HCT116 (cell line): ENCODE results near the gene LEKR1. TPM values are rescaled to one million over a fixed set of nuclear protein-coding genes. Genes with fewer than 3 reads are reported as not detected.
"Not testable (repeated sequence)": the region's sequence is repeated elsewhere in the genome, so short reads cannot be mapped to it uniquely, and the experiment has no call there.

ENCODE experiments used
- ATAC-seq: fragments of 200-7000 bp; cut with Tn5 transposase; 2 replicates; pipeline ENCODE4 v1.9.1; 2020; ENCODE audit warnings: mild to moderate bottlenecking, moderate library complexity
- BruUV-seq: library from RNA; stranded (reverse); fragments of 400-500 nt; replicated peaks from 2 replicates; lab custom pipeline; 2021; lab: Mats Ljungman, UMichigan
- CTCF ChIA-PET: fragments of 300-600 bp; sonication (Branson Sonifier 250); formaldehyde crosslinking; loops from one replicate; lab custom pipeline; 2021; ENCODE audit warnings: antibody characterized with exemption; lab: Charles Lee
- POLR2A ChIA-PET: fragments of 300-600, 350-600 bp; sonication (Branson Sonifier 250); formaldehyde crosslinking; loops from one replicate; lab custom pipeline; 2021; ENCODE audit warnings: antibody characterized with exemption; lab: Charles Lee
- RAD21 ChIA-PET, 2 experiments: fragments of 300-600 bp; sonication (Branson Sonifier 250); formaldehyde crosslinking; loops; one replicate each; lab custom pipeline; 2023; ENCODE audit warnings: low total read pairs in 2 of 2; ENCODE audit not compliant: uncharacterized antibody in 2 of 2, unreplicated experiment in 2 of 2, low non-redundant PET in 1 of 2; lab: Charles Lee
- DNase-seq: peaks from one replicate; pipeline ENCODE4 v3.0.0-alpha.2; 2010; ENCODE audit warnings: low read depth, low spot score
- H2AFZ ChIP-seq: fragments of 200-600 bp; shearing (Covaris generic), sonication (generic); 2 replicates; pipeline ENCODE4 v1.6.1; 2017; ENCODE audit warnings: low read depth, mixed run types, mixed read lengths, antibody characterized with exemption, low read length; ENCODE audit not compliant: poor library complexity, severe bottlenecking
- H3K27ac ChIP-seq: 2 replicates; pipeline ENCODE4 v1.5.1; 2012; ENCODE audit warnings: low read depth, low read length
- H3K27me3 ChIP-seq: fragments of 200-600 bp; sonication (generic); 2 replicates; pipeline ENCODE4 v1.6.1; 2016; ENCODE audit warnings: mixed run types, low read length, mixed read lengths; ENCODE audit not compliant: insufficient read depth
- H3K36me3 ChIP-seq, 2 experiments: fragments of 200-500 bp in 1 of 2; fragments of 200-600 bp in 1 of 2; sonication (Bioruptor generic) in 1 of 2; sonication (generic) in 1 of 2; 2 replicates each; pipeline versions ENCODE4 v1.5.1 to v1.6.1; 2014 to 2016; ENCODE audit warnings: low read length in 2 of 2, inconsistent platforms in 1 of 2, mixed read lengths in 1 of 2, mixed run types in 1 of 2; ENCODE audit not compliant: insufficient read depth in 2 of 2, control insufficient read depth in 1 of 2
- H3K4me1 ChIP-seq, 2 experiments: fragments of 200-600 bp in 1 of 2; sonication (generic) in 1 of 2; 2 replicates each; pipeline versions ENCODE4 v1.5.1 to v1.6.1; 2012 to 2017; ENCODE audit warnings: low read length in 2 of 2, inconsistent platforms in 1 of 2, mild to moderate bottlenecking in 1 of 2, mixed read lengths in 1 of 2, mixed run types in 1 of 2, moderate library complexity in 1 of 2; ENCODE audit not compliant: insufficient read depth in 2 of 2, control insufficient read depth in 1 of 2
- H3K4me2 ChIP-seq: fragments of 200-600 bp; sonication (generic); 2 replicates; pipeline ENCODE4 v1.6.1; 2017; ENCODE audit warnings: mixed run types, low read length, mixed read lengths
- H3K4me3 ChIP-seq, 2 experiments: fragments of 200-600 bp in 1 of 2; sonication (generic) in 1 of 2; replicated peaks in 1 of 2; 2 replicates each; pipeline ENCODE4 v1.5.1; 2011 to 2016; ENCODE audit warnings: low read length in 2 of 2, control low read depth in 1 of 2, low read depth in 1 of 2, mild to moderate bottlenecking in 1 of 2, mixed read lengths in 1 of 2, mixed run types in 1 of 2
- H3K79me2 ChIP-seq: fragments of 200-600 bp; sonication (generic); 2 replicates; pipeline ENCODE4 v1.6.1; 2017; ENCODE audit warnings: mild to moderate bottlenecking, mixed run types, low read length, moderate library complexity, mixed read lengths; ENCODE audit not compliant: insufficient read depth
- H3K9ac ChIP-seq: fragments of 200-600 bp; sonication (generic); 2 replicates; pipeline ENCODE4 v1.6.1; 2016; ENCODE audit warnings: low read length, mixed read lengths
- H3K9me2 ChIP-seq: fragments of 200-600 bp; sonication (generic), shearing (Covaris generic); 2 replicates; pipeline ENCODE4 v1.6.1; 2017; ENCODE audit warnings: mixed run types, mild to moderate bottlenecking, moderate library complexity; ENCODE audit not compliant: insufficient read depth
- H3K9me3 ChIP-seq, 2 experiments: fragments of 200-500 bp in 1 of 2; fragments of 200-600 bp in 1 of 2; sonication (Bioruptor generic) in 1 of 2; sonication (generic) in 1 of 2; 2 replicates each; pipeline ENCODE4 v1.6.1; 2014 to 2017; ENCODE audit warnings: low read length in 2 of 2, mixed read lengths in 2 of 2, inconsistent platforms in 1 of 2, low read depth in 1 of 2, mild to moderate bottlenecking in 1 of 2, mixed run types in 1 of 2, moderate library complexity in 1 of 2; ENCODE audit not compliant: control insufficient read depth in 1 of 2, insufficient read depth in 1 of 2
- H4K20me1 ChIP-seq: fragments of 200-600 bp; sonication (generic), shearing (Covaris generic); 2 replicates; pipeline ENCODE4 v1.6.1; 2017; ENCODE audit warnings: mixed run types, mild to moderate bottlenecking, moderate library complexity; ENCODE audit not compliant: insufficient read depth
- CBX3 ChIP-seq: IDR thresholded peaks from 2 replicates; pipeline ENCODE4 v1.6.1; 2012; ENCODE audit warnings: low read depth
- CEBPB ChIP-seq: IDR thresholded peaks from 2 replicates; pipeline ENCODE4 v1.6.1; 2012; ENCODE audit warnings: low read depth
- EGR1 ChIP-seq: IDR thresholded peaks from 2 replicates; pipeline ENCODE4 v1.6.1; 2012; ENCODE audit warnings: low read depth
- ELF1 ChIP-seq: IDR thresholded peaks from 2 replicates; pipeline ENCODE4 v1.6.1; 2012; ENCODE audit warnings: low read depth, borderline replicate concordance
- EZH2 ChIP-seq: fragments of 200-600 bp; sonication (generic); IDR thresholded peaks from 2 replicates; pipeline ENCODE4 v1.6.1; 2017; ENCODE audit warnings: antibody characterized with exemption, mixed run types
- EZH2phosphoT487 ChIP-seq: fragments of 200-600 bp; IDR thresholded peaks from 2 replicates; pipeline ENCODE4 v1.6.1; 2018; ENCODE audit warnings: antibody characterized with exemption, borderline replicate concordance
- FOSL1 ChIP-seq: IDR thresholded peaks from 2 replicates; pipeline ENCODE4 v1.6.1; 2012; ENCODE audit warnings: low read depth
- JUND ChIP-seq: IDR thresholded peaks from 2 replicates; pipeline ENCODE4 v1.6.1; 2012
- POLR2AphosphoS5 ChIP-seq: IDR thresholded peaks from 2 replicates; pipeline ENCODE4 v1.6.1; 2011; ENCODE audit warnings: mild to moderate bottlenecking, low read depth, low read length, moderate library complexity
- SP1 ChIP-seq: IDR thresholded peaks from 2 replicates; pipeline ENCODE4 v1.6.1; 2012; ENCODE audit warnings: low read depth
- TCF7L2 ChIP-seq: IDR thresholded peaks from 2 replicates; pipeline ENCODE4 v1.7.0; 2011; ENCODE audit warnings: borderline replicate concordance, inconsistent platforms; ENCODE audit not compliant: insufficient read depth, insufficient read length; ENCODE audit errors: extremely low read depth
- ZFX ChIP-seq: fragments of 450-650 bp; IDR thresholded peaks from 2 replicates; pipeline ENCODE4 v1.6.1; 2017
- intact Hi-C: fragments of 100-400 bp; cut with micrococcal nuclease; formaldehyde crosslinking; loops from 2 replicates; pipeline ENCODE4 v1.10.0; 2022
- total RNA-seq: library from RNA; stranded (reverse); gene quantifications from one replicate; pipeline ENCODE4 v1.2.1, GENCODE V29; 2021; ENCODE audit not compliant: unreplicated experiment
- TF ChIP-seq, protein P1 (sequence below): IDR thresholded peaks from 2 replicates; pipeline ENCODE4 v1.6.1; 2012
- TF ChIP-seq, protein P2 (sequence below), 3 experiments: fragments of 200-600 bp in 1 of 3; sonication (generic) in 1 of 3; IDR thresholded peaks in 2 of 3; conservative IDR thresholded peaks in 1 of 3; 2 replicates each; pipeline ENCODE4 v1.5.1; 2012 to 2017; ENCODE audit warnings: low read depth in 2 of 3, low read length in 2 of 3, antibody characterized with exemption in 1 of 3, borderline replicate concordance in 1 of 3, control low read depth in 1 of 3, mild to moderate bottlenecking in 1 of 3, mixed read lengths in 1 of 3, mixed run types in 1 of 3, moderate library complexity in 1 of 3; ENCODE audit not compliant: insufficient read depth in 1 of 3
- TF ChIP-seq, protein P3 (sequence below): IDR thresholded peaks from 2 replicates; pipeline ENCODE4 v1.6.1; 2012

The LEKR1 gene
- total RNA-seq, 1 experiment from 2014 or later = 2.1 TPM

DNA sequence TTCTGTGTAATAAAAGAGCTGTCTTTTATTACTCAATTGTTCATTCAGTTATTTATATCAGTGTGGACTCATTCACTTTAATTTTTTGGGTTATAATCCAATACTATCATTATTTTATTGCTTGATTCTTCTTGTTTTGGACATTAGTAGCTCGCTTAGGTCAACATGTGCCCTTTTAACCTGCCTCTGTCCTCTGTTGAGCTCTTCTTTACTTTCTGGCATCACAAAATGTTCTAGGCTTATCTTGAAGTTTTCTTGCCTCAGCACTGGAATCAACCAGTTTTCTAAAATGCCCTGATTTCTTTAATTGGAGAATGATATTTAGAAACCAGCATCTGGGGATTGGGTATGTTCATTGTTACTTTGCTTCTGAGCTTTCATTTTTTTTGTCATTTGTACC, 82.2 kb downstream of the LEKR1 start (continued):
- TF ChIP-seq, protein P1, sequence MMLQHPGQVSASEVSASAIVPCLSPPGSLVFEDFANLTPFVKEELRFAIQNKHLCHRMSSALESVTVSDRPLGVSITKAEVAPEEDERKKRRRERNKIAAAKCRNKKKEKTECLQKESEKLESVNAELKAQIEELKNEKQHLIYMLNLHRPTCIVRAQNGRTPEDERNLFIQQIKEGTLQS = no peak
- TF ChIP-seq EZH2 (no peak), TCF7L2 (no peak), CEBPB (no peak), FOSL1 (no peak), CBX3 (no peak), ZFX (no peak)
- TF ChIP-seq, all 23 proteins: peak for 0

DNA sequence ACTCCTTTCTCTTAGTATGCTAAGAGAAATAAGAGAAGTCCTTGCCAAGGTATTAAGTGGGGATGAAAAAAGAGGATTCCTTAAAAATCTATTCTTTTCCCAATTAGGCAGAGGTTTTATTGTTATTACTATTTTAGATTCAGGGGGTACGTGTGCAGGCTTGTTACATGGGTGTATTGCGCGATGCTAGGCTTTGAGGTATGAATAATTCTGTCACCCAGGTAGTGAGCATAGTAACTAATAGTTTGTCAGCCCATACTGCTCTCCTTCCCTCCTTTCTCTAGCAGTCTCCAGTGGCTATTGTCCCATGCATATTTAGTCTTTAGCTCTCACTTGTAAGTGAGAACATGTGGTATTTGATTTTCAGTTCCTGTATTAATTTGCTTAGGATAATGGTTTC, 83.9 kb downstream of the LEKR1 start:
- Histone ChIP-seq H3K9me3 (no peaks in the 10 kb centered on the region), H3K9ac (no peak overlapping the region), H3K27ac (no peak overlapping the region), H3K4me3 (no peak overlapping the region), H3K36me3 (no peaks in the 10 kb centered on the region), H3K4me2 (no peak overlapping the region), H3K79me2 (no peaks in the 10 kb centered on the region), H3K9me2 (no peaks in the 10 kb centered on the region), H3K27me3 (no peaks in the 10 kb centered on the region), H2AFZ (no peak overlapping the region), H4K20me1 (no peaks in the 10 kb centered on the region), H3K4me1 (no peaks in the 10 kb centered on the region)
- ChIA-PET RAD21 (no interaction called here), POLR2A (no interaction called here), CTCF (no interaction called here)
- ATAC-seq (no peak), DNase-seq (no peak)
- intact Hi-C loops = no loop called here
- TF ChIP-seq EGR1 (no peak), CEBPB (no peak), EZH2 (no peak), ZFX (no peak), ELF1 (no peak), JUND (no peak), SP1 (no peak), POLR2AphosphoS5 (no peak), EZH2phosphoT487 (no peak), CBX3 (no peak)
- TF ChIP-seq, protein P2, sequence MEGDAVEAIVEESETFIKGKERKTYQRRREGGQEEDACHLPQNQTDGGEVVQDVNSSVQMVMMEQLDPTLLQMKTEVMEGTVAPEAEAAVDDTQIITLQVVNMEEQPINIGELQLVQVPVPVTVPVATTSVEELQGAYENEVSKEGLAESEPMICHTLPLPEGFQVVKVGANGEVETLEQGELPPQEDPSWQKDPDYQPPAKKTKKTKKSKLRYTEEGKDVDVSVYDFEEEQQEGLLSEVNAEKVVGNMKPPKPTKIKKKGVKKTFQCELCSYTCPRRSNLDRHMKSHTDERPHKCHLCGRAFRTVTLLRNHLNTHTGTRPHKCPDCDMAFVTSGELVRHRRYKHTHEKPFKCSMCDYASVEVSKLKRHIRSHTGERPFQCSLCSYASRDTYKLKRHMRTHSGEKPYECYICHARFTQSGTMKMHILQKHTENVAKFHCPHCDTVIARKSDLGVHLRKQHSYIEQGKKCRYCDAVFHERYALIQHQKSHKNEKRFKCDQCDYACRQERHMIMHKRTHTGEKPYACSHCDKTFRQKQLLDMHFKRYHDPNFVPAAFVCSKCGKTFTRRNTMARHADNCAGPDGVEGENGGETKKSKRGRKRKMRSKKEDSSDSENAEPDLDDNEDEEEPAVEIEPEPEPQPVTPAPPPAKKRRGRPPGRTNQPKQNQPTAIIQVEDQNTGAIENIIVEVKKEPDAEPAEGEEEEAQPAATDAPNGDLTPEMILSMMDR (IDR thresholded peaks at IDR 0.05 in 2 of 3, conservative IDR thresholded peaks at IDR 0.05 in 1 of 3; ENCODE audit: borderline replicate concordance in 1 of 3, insufficient read depth in 1 of 3, low read depth in 2 of 3, low read length in 2 of 3) = no peak
- TF ChIP-seq, protein P3, sequence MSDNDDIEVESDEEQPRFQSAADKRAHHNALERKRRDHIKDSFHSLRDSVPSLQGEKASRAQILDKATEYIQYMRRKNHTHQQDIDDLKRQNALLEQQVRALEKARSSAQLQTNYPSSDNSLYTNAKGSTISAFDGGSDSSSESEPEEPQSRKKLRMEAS = no peak
- BruUV-seq = no TSS peak

DNA sequence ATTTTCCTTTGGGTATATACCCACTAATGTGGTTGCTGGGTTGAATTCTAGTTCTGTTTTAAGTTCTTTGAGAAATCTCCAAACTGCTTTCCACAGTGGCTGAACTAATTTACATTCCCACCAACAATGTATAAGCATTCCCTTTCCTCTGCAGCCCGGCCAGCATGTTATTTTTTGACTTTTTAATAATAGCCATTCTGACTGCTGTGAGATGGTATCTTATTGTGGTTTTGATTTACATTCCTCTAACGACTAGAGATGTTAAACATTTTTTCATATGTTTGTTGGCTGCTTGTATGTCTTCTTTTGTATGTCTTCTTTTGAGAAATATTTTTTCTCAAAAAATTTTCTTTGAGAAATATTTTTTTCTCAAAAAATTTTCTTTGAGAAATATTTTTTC, 84.7 kb downstream of the LEKR1 start:
- H3K9me2 ChIP-seq, H3K9me3 ChIP-seq, RAD21 ChIA-PET, H2AFZ ChIP-seq, DNase-seq, H3K79me2 ChIP-seq, H3K4me3 ChIP-seq, BruUV-seq, CTCF ChIA-PET, intact Hi-C loops, POLR2A ChIA-PET, H3K4me2 ChIP-seq, H3K4me1 ChIP-seq, H4K20me1 ChIP-seq, H3K9ac ChIP-seq, ATAC-seq, H3K27ac ChIP-seq, H3K27me3 ChIP-seq, H3K36me3 ChIP-seq: not testable (repeated sequence)
